Heart left ventricle (tissue), 13 donors: ENCODE measurements around the gene GATAD2B.
"Not testable (repeated sequence)": the region's sequence is repeated elsewhere in the genome, so short reads cannot be mapped to it uniquely, and the experiment has no call there.

Source experiments
- CTCF ChIP-seq, 12 donors: fragments of 200-600 bp; sonication (generic) in 4 of 12; IDR thresholded peaks; one replicate each; pipeline versions ENCODE4 v1.5.0 to v1.8.0; 2018 to 2022; ENCODE audit warnings: antibody characterized with exemption in 12 of 12, mild to moderate bottlenecking in 5 of 12
- POLR2A ChIP-seq, 2 donors: fragments of 450-650 bp; IDR thresholded peaks; one replicate each; pipeline ENCODE4 v1.6.1; 2017; ENCODE audit warnings: antibody characterized with exemption in 2 of 2, mild to moderate bottlenecking in 2 of 2, moderate library complexity in 2 of 2
- donor health status: ischemic (EF 13 %, LVEDD 7.1; RV severe dilation, severe dysfunction).
- donor health status: DM: no; HTN: yes; CAD: no.
- donor health status: DM: no; HTN: no; CAD: no.
- donor health status: ischemic (EF 25% LVEDD 6.9; RV normal size, moderate dysfunction).
- donor health status: ischemic (EF 25% LVEDD 5.7; RV mildly dilated, moderate dysfunction).
- donor health status: ischemic (EF 35%, LVEDD 5.7; RV mildly dilated, moderate dysfunction).
- donor health status: nonischemic (EF 11% LVEDD 7.7; RV severe dilation, severe dysfunction).
- donor health status: DM: yes; HTN: yes; CAD: no.
- donor health status: PGD.
- donor health status: ischemic (EF 29% LVEDD 5.4; RV normal size, mild dysfunction).
- donor health status: nonischemic (EF 23%, LVEDD 6.1; RV moderate dilation, normal function).

GRCh38 chr1:153782648-153783047 is 140.1 kb downstream of the GATAD2B start:
- TF ChIP-seq CTCF, POLR2A (IDR thresholded peaks at IDR 0.05): not testable (repeated sequence)
